Spleen (tissue), 7 donors: Measurements from ENCODE around the gene TEFM.

Source experiments
- CTCF ChIP-seq, 11 experiments: fragments of 200-600 bp in 7 of 11; fragments of 450-650 bp in 4 of 11; sonication (generic) in 4 of 11; IDR thresholded peaks in 8 of 11; conservative IDR thresholded peaks in 3 of 11; 1 replicate in 7 of 11; 2 replicates in 4 of 11; pipeline versions ENCODE4 v1.4.0 to v1.8.0; 2016 to 2021; ENCODE audit warnings: antibody characterized with exemption in 11 of 11, inconsistent platforms in 4 of 11, mild to moderate bottlenecking in 1 of 11
- POLR2A ChIP-seq, 3 donors: fragments of 450-650 bp; IDR thresholded peaks; one replicate each; pipeline ENCODE4 v1.5.1; 2017; ENCODE audit warnings: antibody characterized with exemption in 3 of 3, mild to moderate bottlenecking in 1 of 3
- POLR2AphosphoS5 ChIP-seq, 3 donors: sonication (generic); formaldehyde crosslinking; IDR thresholded peaks; one replicate each; pipeline ENCODE4 v1.5.1; 2017; ENCODE audit warnings: antibody characterized with exemption in 3 of 3
- donor health status: DM: no; HTN: no; CAD: no; lungs with moderate emphysema.
- donor health status: DM: no; HTN: no; CAD: no.
- donor health status: DM: no; HTN: no; CAD: no.

GRCh38 chr17:30920683-30921543 lies 14.9 kb upstream of the TEFM start:
- no peak for TF ChIP-seq CTCF (IDR thresholded peaks at IDR 0.05 in 8 of 11, conservative IDR thresholded peaks at IDR 0.05 in 3 of 11)
- TF ChIP-seq POLR2AphosphoS5 (IDR thresholded peaks at IDR 0.05), result no peak
- no peak for TF ChIP-seq POLR2A (IDR thresholded peaks at IDR 0.05)
